ENCODE results near the gene ABLIM1.

Gene ABLIM1

DNA sequence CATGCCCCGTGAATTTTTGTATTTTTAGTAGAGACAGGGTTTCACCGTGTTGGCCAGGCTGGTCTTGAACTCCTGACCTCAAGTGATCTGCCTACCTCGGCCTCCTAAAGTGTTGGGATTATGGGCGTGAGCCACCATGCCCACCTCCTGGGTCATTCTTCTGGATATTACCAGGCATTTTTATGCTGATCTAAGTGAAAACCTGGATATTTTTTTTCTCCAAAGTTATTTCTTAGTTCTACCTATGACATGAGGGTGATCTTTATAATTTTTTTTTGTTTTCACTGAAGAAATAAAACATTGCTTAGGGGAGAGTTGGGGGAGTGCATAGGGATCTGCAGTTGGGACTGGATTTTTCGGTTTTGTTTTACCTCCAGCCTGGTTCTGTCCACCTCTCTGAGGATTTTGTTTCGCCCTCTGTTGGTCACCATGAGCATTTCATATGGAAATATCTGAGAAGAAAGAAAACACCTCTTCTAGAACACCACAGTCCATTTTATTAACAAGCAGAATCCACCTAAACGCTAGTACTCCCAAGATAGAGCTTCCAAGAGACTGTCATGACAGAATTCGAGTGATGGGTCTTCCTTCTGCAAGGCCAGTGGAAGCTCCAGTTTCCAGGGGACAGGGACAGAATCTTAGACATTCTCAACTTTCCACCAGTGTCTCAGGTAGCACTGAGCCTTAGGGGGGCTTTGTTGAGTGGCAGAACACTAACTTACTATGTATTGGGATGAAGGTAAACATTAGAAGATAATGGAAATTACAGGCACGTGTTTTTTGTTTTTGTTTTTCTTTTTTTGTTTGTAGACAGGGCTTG is 220.4 kb downstream of the ABLIM1 start:
- DNase-seq = no peak

DNA sequence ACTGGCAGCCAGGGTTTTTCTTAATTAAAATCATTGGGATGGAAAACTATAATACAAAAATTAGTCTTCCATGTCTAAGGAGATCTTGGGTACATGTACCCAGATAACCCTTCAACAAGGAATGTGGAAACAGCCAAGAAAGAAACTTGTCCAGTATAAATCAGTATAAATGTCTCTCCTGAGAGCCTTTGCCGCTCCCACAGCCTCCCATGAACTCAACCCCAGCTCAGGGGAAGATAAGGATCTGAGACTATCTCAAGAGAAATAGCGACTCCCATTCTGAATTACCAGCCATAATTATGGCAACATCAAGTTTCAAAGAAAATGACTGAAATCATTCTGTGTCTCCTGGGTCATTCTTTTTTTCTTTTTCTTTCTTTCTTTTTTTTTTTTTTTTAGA is 221.1 kb downstream of the ABLIM1 start:
- DNase-seq = no peak

DNA sequence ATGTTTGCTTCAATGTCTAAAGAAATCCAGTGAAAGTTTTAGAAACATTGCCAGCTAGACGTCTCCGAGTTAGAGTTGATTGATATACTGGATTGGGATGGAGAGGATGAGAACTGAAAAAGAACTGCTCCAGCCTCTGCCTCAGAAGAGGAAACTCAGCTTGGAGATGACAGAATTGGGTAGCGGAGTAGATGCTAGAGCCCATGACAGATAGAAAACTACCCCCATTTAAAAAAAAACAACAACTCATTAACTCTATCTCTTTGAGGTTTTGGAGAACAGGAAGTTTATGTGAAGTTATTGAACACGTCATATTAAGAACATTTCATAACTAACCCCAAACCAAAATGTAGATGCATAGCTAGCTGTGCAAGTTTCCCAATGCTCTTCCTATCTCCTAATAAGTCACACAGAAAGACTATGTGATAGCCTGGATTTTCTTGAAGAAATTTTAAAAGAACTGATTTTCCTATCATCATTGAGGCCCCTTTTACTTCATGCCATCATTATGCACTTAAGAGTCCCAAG is 225.4 kb downstream of the ABLIM1 start:
- no peak for DNase-seq

DNA sequence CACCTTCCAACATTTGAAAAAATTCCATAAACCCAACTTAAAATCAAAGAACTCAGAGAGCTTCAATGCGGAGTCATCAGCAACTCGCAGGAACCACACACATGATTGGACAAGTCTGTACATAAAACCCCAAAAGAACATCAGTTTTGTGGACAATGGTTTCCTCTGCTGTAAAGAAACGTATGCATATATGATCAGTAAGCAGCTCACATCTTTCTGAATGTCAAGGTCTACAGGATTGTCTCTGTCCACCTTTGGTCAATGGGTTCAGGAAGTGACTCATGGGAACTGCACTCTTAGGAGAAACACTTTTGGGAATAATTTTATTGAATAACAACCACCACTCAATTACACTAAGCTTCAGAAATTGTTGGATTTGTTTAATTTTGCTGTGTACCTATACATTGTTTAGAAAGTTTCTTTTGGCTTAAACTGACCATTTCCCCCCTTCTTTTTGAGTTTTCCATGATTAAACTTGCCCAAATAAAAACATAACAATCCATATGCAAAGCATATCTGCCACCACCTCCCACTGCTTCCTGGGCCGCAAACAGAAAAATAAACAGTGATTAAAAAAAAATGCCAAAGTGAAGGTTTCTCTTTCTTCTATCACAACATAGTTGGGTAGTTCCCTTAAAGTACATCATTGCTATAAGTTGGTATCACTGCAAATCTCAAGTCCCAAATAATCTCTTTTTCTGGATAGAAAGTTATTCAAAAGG is 226.5 kb downstream of the ABLIM1 start:
- DNase-seq = no peak

DNA sequence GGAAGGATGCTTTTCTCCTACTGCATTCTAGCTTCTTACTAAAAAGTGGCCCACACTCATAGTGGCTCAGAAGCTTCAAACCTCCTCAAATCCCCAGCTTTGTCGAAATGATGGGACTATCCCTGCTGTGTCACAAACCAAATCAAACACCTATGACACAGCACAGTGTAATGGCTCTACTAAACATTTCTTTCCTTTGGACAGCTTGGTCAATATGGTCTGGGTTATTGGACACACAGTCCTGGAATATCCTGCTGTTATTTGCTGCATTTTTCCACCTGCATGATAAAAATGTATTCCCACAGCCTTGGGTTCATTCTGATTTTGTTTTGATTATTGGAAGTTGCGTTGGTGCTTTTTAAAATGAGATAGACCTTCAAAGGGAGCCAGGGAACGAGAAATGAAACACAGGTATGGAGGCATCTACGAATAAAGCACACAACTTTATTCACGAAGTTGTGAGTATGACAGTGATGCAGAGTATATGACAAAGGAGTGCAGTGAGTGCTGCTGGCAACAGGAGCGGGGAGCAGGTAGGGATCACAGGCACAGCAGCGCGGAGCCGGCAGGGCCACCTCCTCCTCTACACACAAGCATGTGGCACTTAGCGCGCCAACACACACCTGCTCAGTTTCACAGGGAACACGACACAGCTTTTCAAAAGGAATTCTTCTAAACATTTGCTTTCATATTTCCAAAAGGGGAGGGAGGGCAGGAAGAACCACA is 227.2 kb downstream of the ABLIM1 start:
- DNase-seq = no peak

DNA sequence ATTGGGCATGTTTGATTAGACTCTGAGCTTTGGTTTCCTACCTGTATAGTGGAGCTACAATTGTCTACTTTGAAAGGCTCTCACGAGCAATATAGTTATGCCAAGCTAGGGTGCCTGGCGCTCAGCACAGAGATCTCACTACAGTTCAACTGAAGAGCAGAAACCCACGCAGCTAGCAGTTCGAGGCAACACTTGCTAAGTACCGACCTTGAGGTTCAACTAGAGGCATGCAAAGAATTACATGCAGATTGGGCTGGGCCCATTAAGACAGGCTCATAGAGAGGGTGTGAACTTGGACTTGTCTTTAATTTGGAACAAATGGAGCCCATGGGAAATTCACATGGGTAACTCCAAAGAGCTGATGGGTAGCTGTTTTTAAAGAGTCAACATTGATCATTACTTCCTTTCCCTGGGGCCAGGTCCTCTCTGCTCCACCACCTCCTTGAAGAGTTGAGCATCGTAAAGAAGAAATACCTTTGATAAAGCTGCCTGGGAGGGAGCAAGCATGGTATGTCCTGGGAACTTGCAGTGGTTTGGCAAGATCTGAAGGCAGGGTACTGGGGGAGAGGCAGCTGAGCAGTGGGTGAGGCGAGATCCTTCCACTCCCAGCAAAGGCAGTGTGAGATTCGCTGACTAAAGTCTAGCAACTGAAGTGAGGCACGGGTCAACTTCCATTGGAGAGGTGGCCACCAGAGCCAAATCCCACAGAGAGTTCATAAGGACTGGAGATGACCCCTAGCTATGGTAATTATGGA is 228.3 kb downstream of the ABLIM1 start:
- no peak for DNase-seq

DNA sequence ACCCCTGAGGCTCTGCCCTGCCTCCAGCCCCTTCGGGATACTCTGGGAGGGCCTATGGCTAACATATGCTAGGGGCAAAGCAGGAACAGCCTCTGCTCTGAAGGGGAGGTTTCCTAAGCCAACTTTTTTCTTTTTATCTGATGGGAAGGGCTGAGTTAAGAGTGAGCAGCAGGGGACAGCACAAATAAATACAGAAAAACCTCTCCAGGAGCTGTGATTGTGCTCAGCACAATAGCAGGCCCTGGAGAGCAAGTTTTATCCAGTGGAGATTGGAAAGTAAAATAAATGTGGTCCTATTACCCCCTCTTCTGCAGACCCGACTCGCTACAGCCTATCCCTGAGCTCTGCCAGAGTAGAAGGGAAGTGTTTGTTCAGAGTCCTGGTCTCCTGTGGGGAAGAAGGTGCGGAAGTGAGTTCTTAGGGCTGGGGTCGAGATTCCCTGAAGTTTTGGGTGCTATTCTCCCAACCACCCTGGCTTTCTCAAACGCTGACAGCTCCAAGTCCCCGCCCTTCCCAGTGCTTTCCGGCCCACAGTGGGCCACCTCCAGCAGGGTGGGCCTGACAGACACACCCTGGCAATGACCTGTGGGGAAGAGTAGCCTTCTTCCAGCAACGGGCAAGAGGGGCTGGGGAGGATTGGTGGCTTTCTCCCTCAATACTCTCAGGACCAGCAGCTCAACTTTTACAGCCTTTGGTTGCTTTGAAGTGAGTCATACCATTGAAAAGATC is 230.8 kb downstream of the ABLIM1 start:
- no peak for DNase-seq

DNA sequence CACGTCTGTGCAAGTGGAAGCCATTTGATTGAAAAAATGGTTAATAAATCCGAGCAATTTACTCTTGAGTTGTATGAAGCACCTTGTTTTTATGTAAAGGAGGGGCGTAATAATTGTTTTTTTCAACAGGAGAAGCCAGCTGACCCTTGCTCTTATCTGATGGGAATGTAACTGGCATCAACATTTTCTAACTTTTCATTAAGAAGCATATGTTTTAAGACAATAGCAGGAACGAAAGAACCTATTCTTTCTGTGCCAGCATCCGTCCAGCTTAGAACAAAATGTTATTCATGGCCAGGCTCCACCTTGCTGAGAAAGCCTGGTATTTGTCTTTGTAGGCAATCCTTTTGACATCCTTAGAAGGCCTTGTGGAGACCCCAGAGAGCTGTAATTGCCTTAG is 231.6 kb downstream of the ABLIM1 start:
- DNase-seq = no peak

DNA sequence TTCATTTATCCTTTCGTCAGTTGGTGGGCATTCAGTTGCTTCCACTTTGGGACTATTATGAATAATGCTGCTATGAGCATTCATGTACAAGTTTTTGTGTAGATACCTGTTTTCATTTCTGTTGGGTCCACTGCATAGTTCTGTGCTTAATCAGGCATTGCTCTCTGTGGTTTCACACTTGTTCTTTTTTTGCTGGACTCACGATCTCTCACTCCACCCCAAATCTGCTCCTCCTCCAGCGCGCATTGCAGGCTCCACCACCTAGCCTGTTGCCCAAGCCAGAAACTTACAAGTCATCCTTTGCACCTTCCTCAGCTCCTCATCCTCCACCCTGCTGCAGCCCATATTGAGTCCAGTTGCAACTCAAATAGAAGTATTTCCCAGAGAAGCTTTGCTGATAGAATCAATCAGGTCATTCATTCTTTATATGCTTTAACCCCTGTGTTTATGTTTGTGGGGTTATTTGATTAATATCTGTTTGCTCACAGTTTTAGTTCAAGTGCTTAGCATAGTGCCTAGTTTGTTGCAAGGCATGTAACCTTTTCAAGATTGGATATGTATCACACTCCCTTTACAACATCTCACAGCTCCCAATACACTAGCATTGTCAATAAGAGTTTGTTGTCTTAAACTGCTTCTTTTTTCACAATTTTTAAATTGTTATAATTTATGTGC is 237.1 kb downstream of the ABLIM1 start:
- DNase-seq = no peak

DNA sequence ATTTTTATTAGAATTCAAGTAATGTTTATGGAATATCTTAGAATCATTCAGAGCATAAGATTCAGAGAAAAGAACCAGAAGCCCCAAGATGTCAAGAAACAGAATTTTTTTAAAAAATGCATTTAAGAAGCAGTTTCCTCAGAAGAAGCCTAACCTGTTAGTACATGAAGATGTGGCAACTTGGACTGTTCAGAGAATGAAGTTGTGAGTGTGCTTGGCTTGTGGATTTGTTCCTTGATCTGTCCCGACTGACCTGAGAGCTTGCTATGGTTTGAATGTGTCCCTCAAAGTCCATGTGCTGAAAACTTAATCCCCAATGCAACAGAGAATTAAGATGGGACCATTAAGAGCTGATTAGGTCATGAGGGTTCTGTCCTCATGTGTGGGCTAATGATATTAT is 240.0 kb downstream of the ABLIM1 start:
- DNase-seq = no peak

DNA sequence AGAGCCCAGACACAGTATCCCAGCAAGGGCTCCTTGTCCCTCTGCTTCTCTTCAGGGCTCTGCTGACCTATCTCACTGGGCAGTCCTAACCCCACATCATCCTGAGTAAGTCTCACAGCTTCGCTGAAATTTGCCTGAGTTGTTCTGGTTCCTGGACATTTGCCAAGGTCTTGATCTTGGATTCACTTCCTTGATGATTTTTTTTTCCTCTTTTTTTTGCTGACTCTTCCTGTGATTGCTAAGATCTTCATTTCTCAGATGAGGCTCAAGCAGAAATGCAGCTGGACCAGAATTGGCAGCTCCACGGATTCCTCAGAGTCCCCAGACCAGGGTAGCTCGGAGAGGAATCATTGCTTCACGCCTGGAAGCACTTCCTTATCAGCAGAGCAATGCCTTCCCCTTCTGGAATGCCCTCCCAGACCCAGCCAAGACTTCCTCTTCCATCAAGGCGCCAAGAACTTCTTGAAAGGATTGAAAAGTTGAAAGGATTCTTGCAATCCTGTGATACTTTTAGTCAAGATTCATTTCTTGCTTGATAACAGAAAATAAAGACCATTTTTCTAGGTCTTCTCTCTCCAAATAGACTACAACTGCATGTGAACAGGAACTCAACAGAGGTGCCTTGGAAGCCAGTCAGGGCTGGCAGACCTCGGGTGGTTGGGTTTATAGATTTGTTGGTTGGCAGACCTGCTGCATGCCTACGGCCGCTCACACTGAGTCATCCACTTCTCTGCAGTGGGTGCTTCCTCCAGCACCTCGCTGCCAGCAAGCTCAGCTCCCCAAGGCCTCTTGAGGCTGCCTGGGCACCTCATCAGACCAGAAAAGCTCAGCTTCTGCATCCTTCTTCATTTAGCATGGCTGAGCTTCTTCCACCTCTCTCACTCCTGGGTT is 244.9 kb downstream of the ABLIM1 start:
- DNase-seq = no peak

DNA sequence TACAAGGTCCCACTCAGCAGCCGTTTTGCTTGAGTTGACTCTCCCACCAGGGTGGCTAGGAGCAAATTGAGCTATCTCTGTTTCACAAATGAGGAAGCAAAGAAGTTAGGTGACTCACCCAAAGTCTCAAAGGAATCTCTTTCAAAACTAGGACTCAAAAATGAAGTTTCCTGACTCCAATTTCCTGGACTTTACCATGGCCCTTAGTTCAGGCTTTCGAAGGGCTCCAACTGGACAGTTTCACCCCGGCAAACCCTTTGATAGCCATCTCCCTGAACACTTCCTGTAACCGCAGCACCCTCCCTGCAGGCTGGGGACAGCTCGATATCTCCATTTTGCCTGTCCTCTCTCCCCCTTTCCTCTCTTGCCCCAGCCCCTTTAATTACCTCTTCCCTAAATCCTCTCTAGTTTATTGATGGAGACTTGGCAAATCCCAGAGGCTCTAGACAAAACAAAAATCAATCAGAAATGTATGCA is 249.1 kb downstream of the ABLIM1 start:
- no peak for DNase-seq

DNA sequence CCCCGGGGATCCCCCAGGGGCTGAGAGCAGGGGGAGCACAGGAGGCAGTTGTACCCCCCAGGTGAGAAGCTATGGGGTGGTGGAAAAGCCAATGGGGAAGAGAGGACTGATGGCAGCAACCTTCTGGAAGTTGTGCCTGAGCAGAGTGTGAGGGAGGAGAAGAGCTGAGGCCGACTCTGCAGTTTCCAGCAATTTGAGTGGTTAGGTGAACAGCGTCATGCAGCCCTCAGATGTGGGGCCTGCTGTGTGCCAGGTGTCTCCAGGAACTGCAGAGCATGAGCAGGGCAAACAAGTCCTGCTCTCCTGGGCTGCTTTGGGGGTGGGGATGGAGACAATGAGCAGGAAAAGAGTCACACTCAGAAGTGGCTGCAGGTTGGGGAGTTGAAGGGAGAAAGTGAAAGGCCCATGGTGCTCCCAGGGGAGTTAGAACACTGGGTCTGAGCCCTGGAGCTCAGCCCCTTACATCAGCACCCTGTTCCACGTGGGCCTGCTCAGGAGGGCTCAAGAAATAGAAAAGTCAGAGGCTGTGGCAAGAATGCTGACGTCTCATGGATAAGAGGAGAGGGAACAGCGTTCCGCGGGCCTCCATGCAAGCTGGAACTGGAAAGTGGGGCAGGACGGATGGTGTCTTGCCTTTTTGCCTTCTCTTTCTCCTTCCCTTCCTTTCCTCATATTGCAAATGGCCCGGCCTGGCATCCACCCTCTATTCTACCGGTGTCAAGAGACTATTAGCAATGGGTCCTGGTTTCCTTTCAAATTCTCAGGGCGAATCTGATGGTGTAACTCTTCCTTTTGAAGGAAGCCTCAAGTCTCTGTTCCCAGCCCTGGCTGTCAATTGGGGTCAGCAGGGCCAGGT is 249.7 kb downstream of the ABLIM1 start:
- no peak for DNase-seq

DNA sequence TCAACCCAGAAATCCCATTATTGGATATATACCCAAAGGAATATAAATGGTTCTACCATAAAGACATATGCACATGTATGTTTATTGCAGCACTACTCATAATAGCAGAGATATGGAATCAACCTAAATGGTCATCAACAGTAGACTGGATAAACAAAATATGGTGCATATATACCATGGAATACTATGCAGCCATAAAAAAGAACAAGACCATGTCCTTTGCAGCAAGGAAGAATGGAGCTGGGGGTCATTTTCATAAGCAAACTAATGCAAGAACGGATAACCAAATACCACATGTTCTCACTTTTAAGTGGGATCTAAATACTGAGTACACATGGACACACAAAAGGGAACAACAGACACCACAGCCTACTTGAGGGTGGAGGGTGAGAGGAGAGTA is 251.6 kb downstream of the ABLIM1 start:
- DNase-seq = no peak

DNA sequence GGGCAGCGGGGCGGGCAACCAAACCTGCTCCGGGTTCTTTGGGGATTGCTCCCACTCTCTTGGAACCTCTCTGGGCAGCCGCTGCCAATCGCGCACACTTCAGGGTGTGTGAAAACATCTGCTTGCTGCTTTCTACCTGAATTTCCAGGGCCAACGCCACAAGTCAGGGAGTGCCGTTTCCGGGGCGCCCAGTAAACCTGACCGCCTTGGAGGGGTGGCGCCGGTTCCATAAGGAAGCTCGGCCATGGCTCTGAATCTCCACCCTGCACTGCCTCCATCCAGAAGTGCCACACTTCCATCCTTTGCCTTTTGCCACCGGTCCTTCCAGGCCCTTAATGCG is 253.1 kb downstream of the ABLIM1 start:
- DNase-seq = no peak

DNA sequence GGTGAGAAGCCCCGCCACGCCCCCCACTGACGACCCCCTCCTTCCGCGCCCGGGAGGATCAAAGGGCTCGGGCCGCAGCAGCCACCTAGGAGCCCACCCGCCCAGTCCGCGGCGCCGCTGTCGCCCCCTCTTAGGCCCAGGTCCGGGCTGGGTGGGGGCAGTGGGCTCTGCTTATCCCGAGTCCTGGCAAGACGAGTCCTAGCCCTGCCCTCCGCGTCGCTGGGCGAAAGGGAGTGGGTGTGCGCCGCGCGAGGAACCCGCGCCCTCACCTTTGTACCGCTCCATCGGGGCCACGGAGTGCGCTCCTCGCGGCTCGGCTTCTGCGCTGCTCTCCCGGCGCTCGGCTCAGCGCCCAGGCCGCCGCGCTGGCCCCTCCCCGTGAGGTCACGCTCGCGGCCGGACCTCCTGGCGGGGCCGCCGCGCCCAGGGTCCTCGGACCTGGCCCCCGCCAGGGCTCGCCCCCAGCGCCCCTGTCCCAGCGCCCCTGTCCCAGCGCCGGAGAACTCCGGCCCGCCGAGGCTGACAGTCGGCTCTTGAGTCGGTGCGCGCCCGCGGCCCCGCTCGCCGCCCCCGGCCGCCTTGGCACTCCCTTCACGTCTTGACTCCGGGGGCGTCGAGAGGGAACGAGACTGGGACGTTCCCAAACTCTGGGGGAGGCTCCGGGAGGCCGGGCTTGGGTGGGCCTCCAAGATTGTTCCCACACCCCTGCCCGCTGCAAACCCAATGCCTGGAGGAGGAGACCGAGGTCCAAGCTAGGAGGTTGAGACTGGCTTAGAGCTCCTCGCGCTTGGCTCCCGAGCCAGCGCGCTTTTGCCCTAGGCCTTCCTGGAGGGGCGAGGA is 253.7 kb downstream of the ABLIM1 start, which contains the start of gene AFAP1L2:
Gene AFAP1L2 (minus strand): TSS at position 332 of the 840 bp plus-strand sequence. CDS start 47 bp downstream, at position 285.
- DNase-seq = no peak

DNA sequence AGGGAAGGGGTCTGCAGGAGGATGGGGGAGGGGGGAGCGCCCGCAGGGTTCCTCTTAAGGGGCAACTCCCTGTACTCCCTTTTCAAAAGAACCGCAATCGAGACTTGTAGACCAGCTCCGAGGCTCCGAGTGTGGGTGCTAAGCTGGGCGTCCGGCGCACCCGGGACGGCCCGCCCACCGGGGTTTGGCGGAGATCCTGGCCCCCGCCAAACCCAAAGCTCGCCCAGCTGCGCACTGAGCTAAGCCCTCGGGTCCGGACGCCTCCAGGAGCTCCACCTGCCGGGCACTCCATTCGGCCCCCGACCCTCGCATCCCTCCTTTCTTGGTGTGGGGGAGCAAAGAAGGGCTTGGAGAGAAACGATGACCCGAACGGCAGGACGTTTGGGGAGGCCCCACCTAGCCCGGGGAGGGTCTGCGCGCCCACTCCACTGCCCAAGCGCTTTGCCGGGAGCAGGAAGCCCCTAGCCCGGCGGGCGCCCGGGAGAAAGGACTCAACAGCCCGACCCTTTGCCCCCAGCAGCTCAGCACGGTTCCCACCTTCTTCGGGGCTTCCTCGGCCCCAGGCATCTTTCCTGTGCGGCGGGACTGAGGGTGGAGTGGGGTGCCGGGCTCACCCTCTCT is 254.4 kb downstream of the ABLIM1 start:
- no peak for DNase-seq

Data from T-helper 9 cell (primary cell).